Ovary (tissue), 3 donors: ENCODE measurements around the gene FAM163B.

Source experiments
- CTCF ChIP-seq, 3 donors: fragments of 450-650 bp in 2 of 3; fragments of 200-600 bp in 1 of 3; IDR thresholded peaks; one replicate each; pipeline versions ENCODE4 v1.5.1 to v1.8.0; 2016 to 2022; ENCODE audit warnings: antibody characterized with exemption in 3 of 3, mild to moderate bottlenecking in 1 of 3
- EP300 ChIP-seq: sonication (generic); formaldehyde crosslinking; IDR thresholded peaks from one replicate; pipeline ENCODE4 v1.6.1; 2017; ENCODE audit warnings: antibody characterized with exemption
- POLR2A ChIP-seq: fragments of 450-650 bp; IDR thresholded peaks from one replicate; pipeline ENCODE4 v1.6.1; 2017; ENCODE audit warnings: antibody characterized with exemption, mild to moderate bottlenecking, moderate library complexity
- donor health status: DM: no; HTN: no; CAD: no.

- TF ChIP-seq CTCF (IDR thresholded peaks at IDR 0.05) (no peak), POLR2A (no peak), EP300 (no peak)
These were observed 32.9 kb downstream of the FAM163B start for GRCh38 chr9:133576031-133576874.
